Tibial nerve (tissue), 4 donors: ENCODE results near the gene DPP7.

Source experiments
- EP300 ChIP-seq, 2 donors: sonication (generic); formaldehyde crosslinking; IDR thresholded peaks; one replicate each; pipeline ENCODE4 v1.6.1; 2017; ENCODE audit warnings: antibody characterized with exemption in 2 of 2, mild to moderate bottlenecking in 1 of 2
- POLR2A ChIP-seq, 2 donors: fragments of 450-650 bp; IDR thresholded peaks; one replicate each; pipeline ENCODE4 v1.6.1; 2017; ENCODE audit warnings: antibody characterized with exemption in 2 of 2, mild to moderate bottlenecking in 2 of 2, moderate library complexity in 2 of 2
- TF ChIP-seq, protein P1 (sequence below), 5 experiments: fragments of 200-600 bp in 3 of 5; fragments of 450-650 bp in 2 of 5; sonication (generic) in 3 of 5; IDR thresholded peaks; one replicate each; pipeline ENCODE4 v1.5.1; 2016 to 2019; ENCODE audit warnings: antibody characterized with exemption in 5 of 5, mild to moderate bottlenecking in 3 of 5, moderate library complexity in 2 of 5

DNA sequence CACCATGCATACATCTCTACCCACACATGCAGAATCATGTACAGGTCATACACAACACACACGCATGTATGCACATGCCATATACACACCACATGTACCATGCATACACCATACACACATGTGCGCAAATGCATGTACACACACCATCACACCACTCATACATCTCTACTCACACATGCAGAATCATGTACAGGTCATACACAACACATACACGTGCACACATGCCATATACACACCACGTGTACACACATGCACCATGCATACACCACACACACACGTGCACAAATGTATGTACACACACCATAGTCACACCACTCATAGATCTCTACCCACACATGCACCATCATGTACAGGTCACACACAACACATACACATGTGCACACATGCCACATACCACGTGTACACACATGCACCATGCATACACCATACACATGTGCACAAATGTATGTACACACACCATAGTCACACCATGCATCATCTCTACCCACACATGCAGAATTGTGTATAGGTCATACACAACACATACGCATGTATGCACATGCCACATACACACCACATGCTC, 38.4 kb upstream of the DPP7 start:
- TF ChIP-seq, protein P1, sequence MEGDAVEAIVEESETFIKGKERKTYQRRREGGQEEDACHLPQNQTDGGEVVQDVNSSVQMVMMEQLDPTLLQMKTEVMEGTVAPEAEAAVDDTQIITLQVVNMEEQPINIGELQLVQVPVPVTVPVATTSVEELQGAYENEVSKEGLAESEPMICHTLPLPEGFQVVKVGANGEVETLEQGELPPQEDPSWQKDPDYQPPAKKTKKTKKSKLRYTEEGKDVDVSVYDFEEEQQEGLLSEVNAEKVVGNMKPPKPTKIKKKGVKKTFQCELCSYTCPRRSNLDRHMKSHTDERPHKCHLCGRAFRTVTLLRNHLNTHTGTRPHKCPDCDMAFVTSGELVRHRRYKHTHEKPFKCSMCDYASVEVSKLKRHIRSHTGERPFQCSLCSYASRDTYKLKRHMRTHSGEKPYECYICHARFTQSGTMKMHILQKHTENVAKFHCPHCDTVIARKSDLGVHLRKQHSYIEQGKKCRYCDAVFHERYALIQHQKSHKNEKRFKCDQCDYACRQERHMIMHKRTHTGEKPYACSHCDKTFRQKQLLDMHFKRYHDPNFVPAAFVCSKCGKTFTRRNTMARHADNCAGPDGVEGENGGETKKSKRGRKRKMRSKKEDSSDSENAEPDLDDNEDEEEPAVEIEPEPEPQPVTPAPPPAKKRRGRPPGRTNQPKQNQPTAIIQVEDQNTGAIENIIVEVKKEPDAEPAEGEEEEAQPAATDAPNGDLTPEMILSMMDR (IDR thresholded peaks at IDR 0.05), result no peak
- TF ChIP-seq POLR2A (IDR thresholded peaks at IDR 0.05), result no peak
- TF ChIP-seq EP300 (IDR thresholded peaks at IDR 0.05), result no peak
